ENCODE results near the gene CMTM7.
"Not testable (repeated sequence)": the region's sequence is repeated elsewhere in the genome, so short reads cannot be mapped to it uniquely, and the experiment has no call there.

Gene CMTM7

GRCh38 chr3:32438596-32439344, 47.1 kb downstream of the CMTM7 start:
- DNase-seq (ENCODE audit: low read depth): no peak

GRCh38 chr3:32439421-32439820, 47.8 kb downstream of the CMTM7 start:
- not testable (repeated sequence) for DNase-seq (ENCODE audit: low read depth)

- no peak for DNase-seq (ENCODE audit: low read depth)
These were observed 49.1 kb downstream of the CMTM7 start for GRCh38 chr3:32440611-32441350.

GRCh38 chr3:32442766-32443165, 51.1 kb downstream of the CMTM7 start:
- DNase-seq (ENCODE audit: low read depth): no peak

GRCh38 chr3:32443478-32443877, 51.8 kb downstream of the CMTM7 start:
- DNase-seq (ENCODE audit: low read depth): no peak

GRCh38 chr3:32447865-32448400, 56.3 kb downstream of the CMTM7 start:
- DNase-seq (ENCODE audit: low read depth): no peak

GRCh38 chr3:32448686-32449474, 57.2 kb downstream of the CMTM7 start:
- no peak for DNase-seq (ENCODE audit: low read depth)

GRCh38 chr3:32449691-32450090, 58.0 kb downstream of the CMTM7 start:
- DNase-seq (ENCODE audit: low read depth): no peak

- DNase-seq (ENCODE audit: low read depth): no peak
These were observed 58.8 kb downstream of the CMTM7 start for GRCh38 chr3:32450426-32450825.

- no peak for DNase-seq (ENCODE audit: low read depth)
These were observed 59.5 kb downstream of the CMTM7 start for GRCh38 chr3:32450992-32451659.

GRCh38 chr3:32452009-32452408, 60.4 kb downstream of the CMTM7 start:
- DNase-seq (ENCODE audit: low read depth): no peak

- DNase-seq (ENCODE audit: low read depth): no peak
These were observed 61.7 kb downstream of the CMTM7 start for GRCh38 chr3:32453346-32453745.

GRCh38 chr3:32454111-32454510, 62.5 kb downstream of the CMTM7 start:
- DNase-seq (ENCODE audit: low read depth): no peak

GRCh38 chr3:32454731-32455608, 63.3 kb downstream of the CMTM7 start:
- DNase-seq (ENCODE audit: low read depth): no peak

- DNase-seq (ENCODE audit: low read depth): no peak
These were observed 64.2 kb downstream of the CMTM7 start for GRCh38 chr3:32455609-32456428.

- DNase-seq (ENCODE audit: low read depth): no peak
These were observed 64.9 kb downstream of the CMTM7 start for GRCh38 chr3:32456429-32457130.

- DNase-seq (ENCODE audit: low read depth): no peak
These were observed 66.4 kb downstream of the CMTM7 start for GRCh38 chr3:32457971-32458471.

- DNase-seq (ENCODE audit: low read depth): no peak
These were observed 67.8 kb downstream of the CMTM7 start for GRCh38 chr3:32459450-32459849.

Measured in stimulated activated CD8-positive, alpha-beta memory T cell treated with anti-CD3 and anti-CD28 coated beads, Interleukin-15, amount 100 ng/mL, for 1 hour (primary cell).